GM20431 (cell line): ENCODE data around the gene LRG1.
"Not testable (repeated sequence)": the region's sequence is repeated elsewhere in the genome, so short reads cannot be mapped to it uniquely, and the experiment has no call there.

Source experiments
- in situ Hi-C: fragments of 300-500 bp; cut with MseI, MboI; formaldehyde crosslinking; loops from one replicate; pipeline ENCODE4 v1.15.0; 2020; ENCODE audit warnings: low sequenced_read_pairs; ENCODE audit not compliant: unreplicated experiment

LRG1 gene

GRCh38 chr19:4554717-4555116 is 14.9 kb upstream of the LRG1 start:
- in situ Hi-C loops = no loop called here

DNA sequence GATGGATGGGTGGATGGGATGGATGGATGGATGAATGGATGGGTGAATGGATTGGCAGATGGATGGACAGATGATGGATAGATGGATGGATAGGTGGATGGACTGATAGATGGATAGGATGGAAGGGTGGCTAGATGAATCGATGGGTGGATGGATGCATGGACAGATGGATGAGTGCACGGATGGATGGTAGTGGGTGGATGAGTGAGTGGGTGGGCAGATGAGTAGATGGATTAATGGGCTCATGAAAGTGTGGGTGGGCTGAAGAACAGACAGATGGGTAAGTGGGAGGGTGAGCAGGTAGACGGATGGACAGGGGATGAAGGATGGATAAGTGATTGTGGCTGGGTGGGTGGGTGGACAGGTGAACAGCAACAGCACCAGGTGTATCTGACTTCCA is 13.9 kb upstream of the LRG1 start:
- in situ Hi-C loops = no loop called here

DNA sequence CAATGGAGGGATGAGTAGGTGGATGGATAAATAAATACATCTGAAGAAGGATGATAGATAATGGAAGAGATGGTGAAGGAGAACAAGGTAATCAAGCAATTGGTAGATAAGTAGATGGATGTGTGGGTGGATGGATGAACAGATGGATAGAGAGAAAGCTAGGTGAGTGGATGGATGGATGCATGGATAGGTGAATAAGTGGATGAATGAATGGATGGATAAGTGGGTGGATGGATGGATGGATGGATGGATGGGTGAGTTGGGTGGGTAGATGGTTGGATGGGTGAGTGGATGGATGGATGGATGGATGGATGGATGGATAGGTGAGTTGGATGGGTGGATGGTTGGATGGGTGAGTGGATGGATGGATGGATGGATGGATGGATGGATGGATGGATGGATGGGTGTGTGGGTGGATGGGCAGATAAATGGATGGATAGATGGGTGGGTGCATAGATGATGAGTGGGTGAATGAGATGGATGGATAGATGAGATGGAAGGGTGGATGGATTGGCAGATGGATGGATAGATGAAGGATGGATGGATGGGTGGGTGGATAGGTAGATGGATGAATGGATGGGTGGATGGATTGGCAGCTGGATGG is 13.4 kb upstream of the LRG1 start:
- in situ Hi-C loops = no loop called here

DNA sequence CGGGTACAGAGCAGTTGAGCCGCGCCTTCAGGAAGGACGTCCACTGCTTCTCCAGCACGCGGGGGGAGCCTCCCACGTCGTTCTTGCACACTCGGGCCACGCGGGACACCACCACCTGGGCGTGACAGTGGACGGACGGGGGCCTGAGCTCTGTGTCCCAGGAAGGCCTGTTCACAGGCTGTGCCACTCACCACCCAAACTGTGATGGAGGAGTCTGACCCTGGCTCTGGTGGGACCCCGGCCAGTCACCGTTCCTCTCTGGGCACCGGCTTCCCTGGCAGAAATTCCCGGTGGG is 12.6 kb upstream of the LRG1 start:
- in situ Hi-C loops = no loop called here

DNA sequence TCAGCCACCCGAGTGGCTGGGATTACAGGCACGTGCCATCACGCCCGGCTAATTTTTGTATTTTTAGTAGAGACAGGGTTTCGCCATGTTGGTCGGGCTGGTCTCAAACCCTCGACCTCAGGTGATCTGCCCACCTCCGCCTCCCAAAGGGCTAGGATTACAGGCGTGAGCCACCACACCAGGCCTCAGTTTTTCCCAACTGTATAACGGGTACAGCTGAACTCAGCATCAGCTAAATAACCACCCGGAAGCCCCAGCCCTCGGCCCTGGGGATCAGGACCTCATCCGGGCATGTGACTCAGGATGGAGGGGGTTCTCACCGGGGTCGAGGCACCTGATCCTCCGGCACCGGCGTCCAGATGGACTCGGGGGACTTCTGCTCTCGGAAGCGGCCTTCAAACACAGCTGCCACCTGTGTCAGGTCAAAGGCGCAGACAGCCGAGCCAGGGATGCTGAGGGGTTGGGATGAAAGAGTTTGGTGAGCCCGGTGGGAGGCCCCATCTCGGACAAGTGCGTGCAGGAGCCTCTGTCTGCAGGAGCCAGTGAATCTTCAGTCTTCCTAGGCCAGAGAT is 10.7 kb upstream of the LRG1 start:
- in situ Hi-C loops = no loop called here

DNA sequence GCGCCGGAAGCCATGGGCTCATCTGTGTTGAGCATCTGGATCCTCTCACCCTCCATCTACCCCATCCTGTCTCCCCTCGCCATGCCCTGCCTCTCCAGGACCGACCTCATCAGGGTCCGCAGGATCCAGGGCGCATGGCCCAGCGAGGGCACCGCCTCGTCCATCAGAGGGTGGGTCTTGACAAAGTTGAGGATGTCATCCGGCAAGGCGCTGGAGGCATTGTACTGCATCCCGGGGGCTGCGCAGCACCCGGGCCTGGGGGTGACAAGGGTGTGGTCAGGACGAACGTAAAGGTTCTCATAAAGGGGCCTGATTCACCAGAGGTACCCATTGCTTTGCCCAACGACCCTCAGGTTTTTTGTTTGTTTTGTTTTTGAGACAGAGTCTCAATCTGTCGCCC is 10.2 kb upstream of the LRG1 start:
- in situ Hi-C loops = no loop called here

DNA sequence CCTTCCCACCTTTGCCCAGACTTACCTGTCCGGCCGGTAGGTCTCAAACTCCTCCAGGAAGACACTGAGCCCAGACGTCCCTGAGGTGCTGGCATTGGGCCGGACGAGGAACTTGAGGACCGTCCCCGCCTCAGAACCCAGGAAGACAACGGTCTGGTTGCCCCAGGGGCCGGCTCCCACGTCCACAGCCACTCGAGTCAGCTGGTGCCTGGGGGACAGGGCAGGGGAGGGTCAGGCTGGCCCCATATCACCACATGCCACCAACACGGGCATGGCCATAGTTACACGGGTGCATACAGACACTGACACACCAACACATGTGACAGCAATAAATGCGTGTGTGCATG is 8.4 kb upstream of the LRG1 start:
- in situ Hi-C loops = no loop called here

DNA sequence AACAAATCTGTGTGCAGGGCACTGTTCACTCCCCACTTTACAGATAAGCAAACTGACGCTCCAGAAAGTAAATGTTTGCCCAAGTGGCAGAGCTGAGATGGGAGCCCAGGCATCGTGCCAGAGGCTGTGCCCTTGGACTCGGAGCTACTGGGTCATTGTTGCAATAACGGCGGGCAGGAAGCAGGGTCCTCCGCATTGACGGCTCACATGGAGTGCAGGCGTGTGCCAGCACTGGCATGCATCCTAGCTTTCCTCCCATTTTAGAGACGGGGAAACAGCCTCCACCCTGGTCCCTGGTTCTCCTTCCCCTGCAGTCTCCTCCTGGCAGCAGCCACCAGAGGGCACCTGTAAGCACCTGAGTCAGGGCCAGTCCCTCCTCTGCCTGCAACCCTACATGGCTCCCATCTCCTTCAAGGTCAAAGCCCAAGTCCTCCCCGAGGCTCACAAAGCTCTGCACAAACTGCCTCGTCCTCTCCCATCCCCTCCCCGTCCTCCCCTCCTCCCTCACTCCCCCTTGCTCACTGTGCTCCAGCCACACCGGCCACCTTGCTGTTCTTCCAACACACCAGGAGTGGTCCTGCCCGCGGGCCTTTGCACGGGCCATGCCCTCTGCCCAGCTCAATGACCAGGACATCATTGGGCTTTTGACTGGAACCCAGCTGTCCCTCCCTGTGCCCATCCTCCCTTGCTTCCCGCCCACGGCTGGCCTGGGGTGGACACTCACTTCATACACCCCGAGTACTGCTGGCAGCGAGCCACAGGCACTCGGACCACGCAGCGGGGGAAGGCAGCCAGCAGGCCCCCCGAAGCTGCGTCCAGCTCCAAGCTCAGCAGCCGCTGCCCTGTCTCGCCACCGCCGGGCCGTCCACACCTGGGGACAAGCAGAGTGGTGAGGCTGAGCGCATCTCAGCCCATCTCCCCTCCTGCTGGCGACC is 7.7 kb upstream of the LRG1 start:
- in situ Hi-C loops = no loop called here

DNA sequence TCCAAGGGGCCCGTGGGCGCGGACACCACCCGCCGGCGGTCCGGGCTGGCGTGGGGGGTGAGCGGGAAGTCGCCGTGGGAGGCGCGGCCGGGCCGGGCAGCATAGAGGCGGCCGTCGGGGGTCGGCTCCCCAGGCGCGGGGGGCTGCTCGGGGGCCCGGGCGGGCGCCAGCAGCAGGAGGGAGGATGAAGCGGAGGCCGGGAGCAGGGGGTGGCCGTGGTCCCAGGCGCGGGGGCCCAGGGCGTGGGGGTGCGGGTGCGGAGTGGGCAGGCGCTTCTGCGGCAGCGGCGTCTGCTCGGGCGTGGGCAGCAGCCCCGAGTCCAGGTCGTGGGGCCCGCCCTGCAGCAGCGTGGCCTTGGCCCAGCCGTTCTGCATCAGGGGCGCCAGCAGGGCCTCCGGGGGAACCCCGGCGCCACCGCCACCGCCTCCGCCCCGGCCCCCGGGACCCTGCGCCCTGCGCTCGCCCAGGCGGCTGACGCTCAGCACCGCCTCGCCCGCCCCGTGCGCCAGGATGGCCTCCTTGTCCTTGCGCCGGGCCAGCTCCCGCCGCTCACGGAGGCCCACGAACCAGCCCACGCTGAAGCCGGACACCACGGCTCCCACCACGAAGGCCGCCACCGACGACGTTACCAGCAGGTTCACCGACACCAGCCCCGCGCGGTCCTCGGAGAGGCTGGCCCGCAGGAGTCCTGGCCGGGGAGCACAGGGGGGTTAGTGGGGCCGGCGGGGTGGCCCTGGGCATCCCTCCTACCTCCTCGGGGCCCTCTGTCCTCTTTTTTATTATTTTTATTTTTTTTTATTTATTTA is 4.2 kb upstream of the LRG1 start:
- in situ Hi-C loops = no loop called here

DNA sequence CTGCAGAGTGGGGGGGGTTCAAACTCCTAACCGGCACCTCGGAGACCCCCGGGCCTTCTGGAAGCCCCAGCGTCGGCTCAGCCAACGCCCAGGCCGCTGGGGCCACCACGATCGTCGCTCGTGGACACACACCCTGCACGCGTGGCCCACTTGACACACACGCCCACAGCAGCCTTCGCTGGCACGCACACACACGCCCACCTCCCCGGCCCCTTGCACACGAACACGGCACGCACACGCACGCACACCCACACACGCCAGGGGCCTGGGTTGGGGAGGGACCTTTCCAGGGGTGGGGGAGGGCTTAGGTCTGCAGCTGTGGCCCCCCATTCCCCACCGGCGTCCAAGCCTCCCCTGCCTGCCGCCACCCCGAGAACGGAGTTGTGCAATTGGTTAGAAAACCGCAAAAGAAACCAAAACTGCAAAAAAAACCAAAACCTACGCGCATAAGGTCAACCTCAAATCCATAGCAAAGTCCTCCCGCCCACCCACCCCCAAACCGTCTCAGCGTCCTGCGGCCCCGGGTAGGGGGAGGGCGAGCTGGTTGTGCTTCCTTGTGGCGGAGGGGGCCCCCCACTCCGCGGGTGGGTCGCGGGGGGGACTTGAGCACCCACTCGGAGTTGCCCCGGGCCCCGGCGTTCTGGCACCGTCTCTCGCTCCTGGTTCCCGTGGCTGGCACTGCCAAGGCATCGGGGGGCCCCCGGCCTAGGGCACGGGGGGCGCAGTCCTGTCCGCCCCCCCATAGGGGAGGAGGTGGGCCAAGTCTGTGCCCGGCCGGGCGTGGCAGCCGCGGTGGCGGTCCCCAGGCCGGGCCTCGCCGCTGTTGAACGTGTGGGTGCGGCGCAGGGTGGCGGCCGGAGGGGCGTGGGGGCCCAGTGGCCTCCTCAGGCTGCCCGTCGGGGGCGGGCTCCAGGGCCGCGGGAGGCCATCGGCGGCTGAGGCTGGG is 3.3 kb upstream of the LRG1 start:
- in situ Hi-C loops = no loop called here

- in situ Hi-C loops = not testable (repeated sequence)
Measured at GRCh38 chr19:4541806-4542145, 1.9 kb upstream of the LRG1 start.

DNA sequence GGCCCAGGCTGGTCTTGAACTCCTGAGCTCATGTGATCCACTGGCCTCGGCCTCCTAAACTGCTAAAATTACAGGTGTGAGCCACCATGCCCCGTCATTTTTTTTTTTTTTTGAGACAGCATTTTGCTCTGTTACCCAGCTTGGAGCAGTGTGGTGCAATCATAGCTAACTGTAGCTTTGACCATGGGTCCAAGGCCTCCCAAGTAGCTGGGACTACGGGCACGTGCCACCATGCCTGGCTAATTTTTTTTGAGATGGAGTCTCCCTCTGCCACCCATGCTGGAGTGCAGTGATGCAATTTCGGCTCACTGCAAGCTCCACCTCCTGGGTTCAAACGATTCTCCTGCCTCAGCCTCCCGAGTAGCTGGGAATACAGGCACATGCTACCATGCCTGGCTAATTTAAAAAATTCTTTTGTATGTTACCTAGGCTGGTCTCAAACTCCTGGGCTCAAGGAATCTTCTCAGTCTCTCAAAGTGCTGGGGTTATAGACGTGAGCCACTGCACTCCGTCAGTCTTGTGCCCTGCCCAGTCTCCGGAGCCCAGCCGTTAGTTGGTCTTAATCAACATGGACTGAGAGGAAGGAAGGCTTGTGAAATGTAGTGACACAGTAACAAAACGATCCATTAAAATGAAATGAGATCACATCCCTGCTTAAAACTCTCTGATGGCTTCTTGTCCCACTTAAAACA is 1.4 kb upstream of the LRG1 start:
- in situ Hi-C loops = no loop called here

DNA sequence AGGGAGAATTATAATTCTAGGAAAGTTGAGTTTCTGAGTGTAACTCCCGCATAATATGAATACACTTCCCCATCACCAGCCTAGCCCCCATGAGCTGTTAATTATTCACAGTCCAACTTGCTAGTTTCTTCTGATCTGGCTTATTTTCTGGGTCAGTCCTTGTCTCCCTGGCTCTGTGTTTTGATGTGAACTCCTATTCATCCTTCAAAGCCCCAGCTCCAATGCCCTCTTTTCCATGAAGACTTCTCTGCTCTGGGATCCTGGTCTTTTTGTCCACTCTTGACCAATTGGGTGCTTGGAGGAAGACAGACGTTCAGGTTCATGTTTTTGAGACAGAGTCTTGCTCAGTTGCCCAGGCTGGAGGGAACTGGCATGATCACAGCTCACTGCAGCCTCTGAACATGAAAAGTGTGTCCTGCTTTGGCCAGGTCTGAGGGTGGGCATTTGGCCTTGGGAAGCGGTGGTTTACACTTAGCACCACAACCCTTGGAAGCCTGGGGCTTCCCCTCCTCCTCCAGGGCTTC is 605 bp downstream of the LRG1 start:
- in situ Hi-C loops = no loop called here

DNA sequence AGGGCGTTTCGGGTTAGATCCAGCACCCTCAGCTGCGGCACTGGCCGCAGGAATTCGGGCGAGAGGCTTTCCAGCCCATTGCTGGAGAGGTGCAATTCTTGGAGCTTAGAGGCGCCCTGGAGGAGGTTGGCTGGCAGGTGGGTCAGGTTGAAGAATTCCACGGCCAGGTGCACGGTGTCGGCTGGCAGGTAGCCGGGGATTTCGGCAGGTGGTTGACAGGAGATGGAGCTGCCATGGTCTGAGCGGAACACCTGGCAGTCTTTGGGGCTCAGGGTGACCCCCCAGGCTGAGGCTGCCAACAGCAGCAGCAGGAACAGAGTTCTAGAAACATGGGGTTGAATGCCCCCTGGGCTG is 1.3 kb downstream of the LRG1 start:
- in situ Hi-C loops = no loop called here

- in situ Hi-C loops = no loop called here
Measured at GRCh38 chr19:4537953-4538600, 1.8 kb downstream of the LRG1 start.

DNA sequence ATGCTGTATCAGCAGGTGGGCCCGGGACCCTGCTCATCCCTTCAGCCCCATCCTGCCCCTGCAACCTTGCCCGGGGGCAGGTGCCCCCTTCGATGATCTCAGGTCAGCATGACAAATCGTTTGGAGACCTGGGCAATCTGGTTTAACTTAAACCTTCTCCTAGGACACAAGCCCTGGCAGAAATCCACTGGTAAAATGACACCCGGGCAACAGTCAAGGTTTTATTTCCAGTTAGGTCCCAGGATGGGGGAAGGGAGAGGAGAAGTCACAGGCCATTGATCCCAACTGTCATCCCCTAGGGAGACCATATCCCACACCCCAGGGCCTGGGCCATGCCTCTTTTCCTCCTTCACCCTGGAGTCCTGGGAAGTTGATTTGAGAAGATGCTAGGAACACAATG is 3.0 kb downstream of the LRG1 start:
- in situ Hi-C loops = no loop called here

DNA sequence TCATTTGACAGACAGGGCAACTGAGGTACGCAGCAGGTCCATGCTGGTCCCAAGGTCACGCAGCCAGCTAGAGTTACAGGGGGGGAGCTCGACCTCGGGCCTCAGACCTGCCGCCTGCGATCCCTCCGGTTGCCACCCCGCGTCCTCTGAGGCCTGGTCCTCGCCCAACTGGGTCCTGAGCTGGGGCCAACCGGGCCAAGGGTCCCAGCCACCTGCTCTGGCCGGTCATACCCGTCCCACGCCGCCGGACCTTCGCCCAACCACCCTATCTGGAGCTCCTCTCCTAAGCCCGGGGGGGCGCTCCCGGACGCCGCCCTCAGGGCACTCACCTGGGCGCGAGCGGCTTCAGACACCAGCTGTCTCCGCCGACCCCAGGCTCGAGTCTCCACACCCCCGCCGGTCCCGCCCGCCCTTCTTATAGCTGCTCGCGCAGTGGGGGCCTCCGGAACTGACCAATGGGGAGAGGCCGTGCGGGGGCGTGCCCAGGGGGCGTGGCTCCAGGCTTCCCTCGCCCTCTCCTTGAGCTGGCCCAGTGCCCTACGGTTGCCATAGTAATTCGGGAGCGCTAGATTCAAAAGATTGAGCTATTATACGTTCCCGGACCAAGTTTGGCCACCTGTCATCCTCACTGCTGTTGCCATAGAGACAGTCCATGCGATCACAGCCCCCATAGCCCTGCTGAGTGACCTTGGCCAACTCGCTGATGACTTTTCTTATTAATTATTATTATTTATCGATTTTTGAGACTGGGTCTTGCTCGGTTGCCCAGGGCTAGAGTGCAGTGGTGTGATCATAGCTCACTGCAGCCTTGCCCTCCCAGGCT is 4.8 kb downstream of the LRG1 start, which contains the start of gene PLIN5:
TSS of gene PLIN5 (minus strand) at position 389 of the 823 bp plus-strand sequence. CDS start 1,150 bp downstream, outside the sequence.
- in situ Hi-C loops = no loop called here
